ENCODE data around the gene USP2.

USP2 gene

DNA sequence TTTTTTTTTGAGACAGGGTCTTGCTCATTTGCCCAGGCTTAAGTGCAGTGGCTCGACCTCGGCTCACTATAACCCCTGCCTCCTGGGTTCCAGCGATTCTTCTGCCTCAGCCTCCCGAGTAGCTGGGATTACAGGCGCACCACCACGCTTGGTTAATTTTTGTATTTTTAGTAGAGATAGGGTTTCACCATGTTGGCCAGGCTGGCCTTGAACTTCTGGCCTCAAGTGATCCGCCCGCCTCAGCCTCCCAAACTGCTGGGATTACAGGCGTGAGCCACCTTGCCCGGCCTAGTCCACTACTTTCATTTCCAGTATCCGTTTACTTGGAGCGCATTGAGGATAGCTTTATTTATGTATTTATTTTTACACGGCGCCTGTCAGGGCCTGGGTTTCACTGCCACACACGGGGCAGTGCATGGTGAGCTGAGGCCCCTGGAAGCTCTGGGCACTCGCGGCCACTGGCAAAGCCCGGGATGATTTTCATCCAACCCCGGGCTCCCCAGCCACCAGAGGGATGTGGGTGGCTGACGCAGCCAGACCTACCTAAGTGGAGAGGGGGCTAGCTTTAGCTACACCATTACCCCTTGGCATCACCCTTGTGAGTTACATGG, 58.5 kb downstream of the USP2 start (continued):
- TF ChIP-seq ZNF565 (CRISPR knock-in tag; conservative IDR thresholded peaks at IDR 0.05; ENCODE audit: low read depth) = no peak
- TF ChIP-seq TCF4 (CRISPR knock-in tag; IDR thresholded peaks at IDR 0.05; ENCODE audit: borderline replicate concordance) = no peak
- no peak for TF ChIP-seq OSR1 (CRISPR knock-in tag; IDR thresholded peaks at IDR 0.05)
- TF ChIP-seq, protein P1, sequence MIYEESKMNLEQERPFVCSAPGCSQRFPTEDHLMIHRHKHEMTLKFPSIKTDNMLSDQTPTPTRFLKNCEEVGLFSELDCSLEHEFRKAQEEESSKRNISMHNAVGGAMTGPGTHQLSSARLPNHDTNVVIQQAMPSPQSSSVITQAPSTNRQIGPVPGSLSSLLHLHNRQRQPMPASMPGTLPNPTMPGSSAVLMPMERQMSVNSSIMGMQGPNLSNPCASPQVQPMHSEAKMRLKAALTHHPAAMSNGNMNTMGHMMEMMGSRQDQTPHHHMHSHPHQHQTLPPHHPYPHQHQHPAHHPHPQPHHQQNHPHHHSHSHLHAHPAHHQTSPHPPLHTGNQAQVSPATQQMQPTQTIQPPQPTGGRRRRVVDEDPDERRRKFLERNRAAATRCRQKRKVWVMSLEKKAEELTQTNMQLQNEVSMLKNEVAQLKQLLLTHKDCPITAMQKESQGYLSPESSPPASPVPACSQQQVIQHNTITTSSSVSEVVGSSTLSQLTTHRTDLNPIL (CRISPR knock-in tag; IDR thresholded peaks at IDR 0.05; ENCODE audit: low read depth) = no peak
- TF ChIP-seq ARNTL (CRISPR knock-in tag; IDR thresholded peaks at IDR 0.05; ENCODE audit: borderline replicate concordance, low read depth) = no peak
- TF ChIP-seq SNAI2 (CRISPR knock-in tag; IDR thresholded peaks at IDR 0.05) = no peak
- TF ChIP-seq ESRRG (CRISPR knock-in tag; IDR thresholded peaks at IDR 0.05) = no peak
- no peak for TF ChIP-seq TOX (CRISPR knock-in tag; IDR thresholded peaks at IDR 0.05; ENCODE audit: borderline replicate concordance)
- no peak for TF ChIP-seq GLIS3 (CRISPR knock-in tag; IDR thresholded peaks at IDR 0.05)
- TF ChIP-seq ZC3H10 (CRISPR knock-in tag; IDR thresholded peaks at IDR 0.05) = no peak
- TF ChIP-seq RARB (CRISPR knock-in tag; IDR thresholded peaks at IDR 0.05) = no peak

DNA sequence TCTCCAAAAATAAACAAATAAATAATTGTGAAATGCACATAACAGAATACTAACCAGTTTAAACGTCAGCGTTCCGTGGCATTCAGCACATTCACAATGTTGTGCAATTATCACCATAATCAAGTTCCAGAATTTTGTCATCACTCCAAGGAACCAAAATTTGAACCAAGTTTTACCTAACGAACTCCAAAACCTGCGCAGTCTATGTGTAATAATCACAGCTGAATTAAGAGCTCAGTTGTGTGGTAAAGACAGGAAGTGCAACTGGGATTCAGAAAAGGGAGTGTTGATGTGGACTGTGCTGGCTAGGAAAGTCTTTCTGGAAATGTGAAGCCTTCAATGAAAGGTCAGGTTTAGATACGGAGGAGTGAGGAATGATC, 59.1 kb downstream of the USP2 start:
- 0 out of 3 replicates have a peak, but pooled peaks have one; percentile 14 for ATAC-seq
- TF ChIP-seq ZNF70 (CRISPR knock-in tag; IDR thresholded peaks at IDR 0.05) = no peak
- no peak for TF ChIP-seq ZNF565 (CRISPR knock-in tag; conservative IDR thresholded peaks at IDR 0.05; ENCODE audit: low read depth)
- TF ChIP-seq ZC3H10 (CRISPR knock-in tag; IDR thresholded peaks at IDR 0.05) = no peak
- no peak for TF ChIP-seq ESRRG (CRISPR knock-in tag; IDR thresholded peaks at IDR 0.05)
- TF ChIP-seq, protein P2, sequence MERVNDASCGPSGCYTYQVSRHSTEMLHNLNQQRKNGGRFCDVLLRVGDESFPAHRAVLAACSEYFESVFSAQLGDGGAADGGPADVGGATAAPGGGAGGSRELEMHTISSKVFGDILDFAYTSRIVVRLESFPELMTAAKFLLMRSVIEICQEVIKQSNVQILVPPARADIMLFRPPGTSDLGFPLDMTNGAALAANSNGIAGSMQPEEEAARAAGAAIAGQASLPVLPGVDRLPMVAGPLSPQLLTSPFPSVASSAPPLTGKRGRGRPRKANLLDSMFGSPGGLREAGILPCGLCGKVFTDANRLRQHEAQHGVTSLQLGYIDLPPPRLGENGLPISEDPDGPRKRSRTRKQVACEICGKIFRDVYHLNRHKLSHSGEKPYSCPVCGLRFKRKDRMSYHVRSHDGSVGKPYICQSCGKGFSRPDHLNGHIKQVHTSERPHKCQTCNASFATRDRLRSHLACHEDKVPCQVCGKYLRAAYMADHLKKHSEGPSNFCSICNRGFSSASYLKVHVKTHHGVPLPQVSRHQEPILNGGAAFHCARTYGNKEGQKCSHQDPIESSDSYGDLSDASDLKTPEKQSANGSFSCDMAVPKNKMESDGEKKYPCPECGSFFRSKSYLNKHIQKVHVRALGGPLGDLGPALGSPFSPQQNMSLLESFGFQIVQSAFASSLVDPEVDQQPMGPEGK (CRISPR knock-in tag; IDR thresholded peaks at IDR 0.05; ENCODE audit: borderline replicate concordance) = no peak
- TF ChIP-seq, protein P3, sequence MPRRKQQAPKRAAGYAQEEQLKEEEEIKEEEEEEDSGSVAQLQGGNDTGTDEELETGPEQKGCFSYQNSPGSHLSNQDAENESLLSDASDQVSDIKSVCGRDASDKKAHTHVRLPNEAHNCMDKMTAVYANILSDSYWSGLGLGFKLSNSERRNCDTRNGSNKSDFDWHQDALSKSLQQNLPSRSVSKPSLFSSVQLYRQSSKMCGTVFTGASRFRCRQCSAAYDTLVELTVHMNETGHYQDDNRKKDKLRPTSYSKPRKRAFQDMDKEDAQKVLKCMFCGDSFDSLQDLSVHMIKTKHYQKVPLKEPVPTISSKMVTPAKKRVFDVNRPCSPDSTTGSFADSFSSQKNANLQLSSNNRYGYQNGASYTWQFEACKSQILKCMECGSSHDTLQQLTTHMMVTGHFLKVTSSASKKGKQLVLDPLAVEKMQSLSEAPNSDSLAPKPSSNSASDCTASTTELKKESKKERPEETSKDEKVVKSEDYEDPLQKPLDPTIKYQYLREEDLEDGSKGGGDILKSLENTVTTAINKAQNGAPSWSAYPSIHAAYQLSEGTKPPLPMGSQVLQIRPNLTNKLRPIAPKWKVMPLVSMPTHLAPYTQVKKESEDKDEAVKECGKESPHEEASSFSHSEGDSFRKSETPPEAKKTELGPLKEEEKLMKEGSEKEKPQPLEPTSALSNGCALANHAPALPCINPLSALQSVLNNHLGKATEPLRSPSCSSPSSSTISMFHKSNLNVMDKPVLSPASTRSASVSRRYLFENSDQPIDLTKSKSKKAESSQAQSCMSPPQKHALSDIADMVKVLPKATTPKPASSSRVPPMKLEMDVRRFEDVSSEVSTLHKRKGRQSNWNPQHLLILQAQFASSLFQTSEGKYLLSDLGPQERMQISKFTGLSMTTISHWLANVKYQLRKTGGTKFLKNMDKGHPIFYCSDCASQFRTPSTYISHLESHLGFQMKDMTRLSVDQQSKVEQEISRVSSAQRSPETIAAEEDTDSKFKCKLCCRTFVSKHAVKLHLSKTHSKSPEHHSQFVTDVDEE (CRISPR knock-in tag; IDR thresholded peaks at IDR 0.05) = no peak
- TF ChIP-seq RARB (CRISPR knock-in tag; IDR thresholded peaks at IDR 0.05) = no peak
- TF ChIP-seq ZNF8 (CRISPR knock-in tag; IDR thresholded peaks at IDR 0.05) = no peak
- TF ChIP-seq, protein P1 (CRISPR knock-in tag; IDR thresholded peaks at IDR 0.05; ENCODE audit: low read depth) = no peak
- TF ChIP-seq TCF4 (CRISPR knock-in tag; IDR thresholded peaks at IDR 0.05; ENCODE audit: borderline replicate concordance) = no peak
- TF ChIP-seq CSDC2 (CRISPR knock-in tag; IDR thresholded peaks at IDR 0.05) = no peak
- TF ChIP-seq, protein P4, sequence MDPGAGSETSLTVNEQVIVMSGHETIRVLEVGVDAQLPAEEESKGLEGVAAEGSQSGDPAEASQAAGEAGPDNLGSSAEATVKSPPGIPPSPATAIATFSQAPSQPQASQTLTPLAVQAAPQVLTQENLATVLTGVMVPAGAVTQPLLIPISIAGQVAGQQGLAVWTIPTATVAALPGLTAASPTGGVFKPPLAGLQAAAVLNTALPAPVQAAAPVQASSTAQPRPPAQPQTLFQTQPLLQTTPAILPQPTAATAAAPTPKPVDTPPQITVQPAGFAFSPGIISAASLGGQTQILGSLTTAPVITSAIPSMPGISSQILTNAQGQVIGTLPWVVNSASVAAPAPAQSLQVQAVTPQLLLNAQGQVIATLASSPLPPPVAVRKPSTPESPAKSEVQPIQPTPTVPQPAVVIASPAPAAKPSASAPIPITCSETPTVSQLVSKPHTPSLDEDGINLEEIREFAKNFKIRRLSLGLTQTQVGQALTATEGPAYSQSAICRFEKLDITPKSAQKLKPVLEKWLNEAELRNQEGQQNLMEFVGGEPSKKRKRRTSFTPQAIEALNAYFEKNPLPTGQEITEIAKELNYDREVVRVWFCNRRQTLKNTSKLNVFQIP (CRISPR knock-in tag; IDR thresholded peaks at IDR 0.05; ENCODE audit: borderline replicate concordance, low read depth) = no peak
- TF ChIP-seq ZFP30 (CRISPR knock-in tag; IDR thresholded peaks at IDR 0.05) = no peak
- TF ChIP-seq TOX (CRISPR knock-in tag; IDR thresholded peaks at IDR 0.05; ENCODE audit: borderline replicate concordance) = no peak
- TF ChIP-seq ZFP3 (CRISPR knock-in tag; IDR thresholded peaks at IDR 0.05) = no peak
- no peak for TF ChIP-seq OSR1 (CRISPR knock-in tag; IDR thresholded peaks at IDR 0.05)
- TF ChIP-seq ISL1 (CRISPR knock-in tag; IDR thresholded peaks at IDR 0.05) = no peak

All from SK-N-SH treated with all-trans-retinoic acid at 6 μM for 48 hours (cell line).